H1 (cell line): ENCODE results near the gene LYSET. TPM values are rescaled to one million over a fixed set of nuclear protein-coding genes. Genes with fewer than 3 reads are reported as not detected.

Experiments used
- CHD1 ChIP-seq: IDR thresholded peaks from 2 replicates; pipeline ENCODE4 v1.6.1; 2012; ENCODE audit warnings: low read depth, low read length, improper control_type of control experiment
- CHD2 ChIP-seq: IDR thresholded peaks from 2 replicates; pipeline ENCODE4 v1.6.1; 2012; ENCODE audit warnings: low read length, improper control_type of control experiment
- SP2 ChIP-seq: IDR thresholded peaks from 2 replicates; pipeline ENCODE4 v1.6.1; 2012; ENCODE audit warnings: mild to moderate bottlenecking, low read length, inconsistent platforms
- TEAD4 ChIP-seq: IDR thresholded peaks from 2 replicates; pipeline ENCODE4 v1.6.1; 2012; ENCODE audit warnings: low read depth, low read length, inconsistent platforms, mixed read lengths
- polyA plus RNA-seq, 7 experiments: library from polyadenylated mRNA; depleted of rRNA in 3 of 7; stranded (reverse) in 5 of 7; unstranded in 2 of 7; fragments of >200 nt in 5 of 7; fragments of 200-250 nt in 2 of 7; gene quantifications; 1 replicate in 5 of 7; 2 replicates in 1 of 7; 4 replicates in 1 of 7; pipeline versions ENCODE4 v1.2.1 to v1.2.3, GENCODE V29; 2011 to 2013; ENCODE audit warnings: missing spikeins in 2 of 7, mixed read lengths in 2 of 7
- total RNA-seq: library from RNA; stranded (reverse); fragmentation: NEBNext Ultra II Directional; extraction: Animal tissue kit (Norgen Biotek cat#: 25700); gene quantifications from 2 replicates; pipeline ENCODE4 v1.2.1, GENCODE V29; 2021

Gene LYSET
- total and polyA plus RNA-seq, 2 of the 8 experiments (the other 6 are each of a cell fraction or from before 2014, with no cell fraction given), result 26.2 to 26.9 TPM

- TF ChIP-seq TEAD4, result no peak
- TF ChIP-seq CHD2, result no peak
- no peak for TF ChIP-seq CHD1
- no peak for TF ChIP-seq SP2
Observed at GRCh38 chr14:93231129-93231979, 46.2 kb downstream of the LYSET start (continued).
